ENCODE measurements around the gene TRMT10C.

The TRMT10C gene

DNA sequence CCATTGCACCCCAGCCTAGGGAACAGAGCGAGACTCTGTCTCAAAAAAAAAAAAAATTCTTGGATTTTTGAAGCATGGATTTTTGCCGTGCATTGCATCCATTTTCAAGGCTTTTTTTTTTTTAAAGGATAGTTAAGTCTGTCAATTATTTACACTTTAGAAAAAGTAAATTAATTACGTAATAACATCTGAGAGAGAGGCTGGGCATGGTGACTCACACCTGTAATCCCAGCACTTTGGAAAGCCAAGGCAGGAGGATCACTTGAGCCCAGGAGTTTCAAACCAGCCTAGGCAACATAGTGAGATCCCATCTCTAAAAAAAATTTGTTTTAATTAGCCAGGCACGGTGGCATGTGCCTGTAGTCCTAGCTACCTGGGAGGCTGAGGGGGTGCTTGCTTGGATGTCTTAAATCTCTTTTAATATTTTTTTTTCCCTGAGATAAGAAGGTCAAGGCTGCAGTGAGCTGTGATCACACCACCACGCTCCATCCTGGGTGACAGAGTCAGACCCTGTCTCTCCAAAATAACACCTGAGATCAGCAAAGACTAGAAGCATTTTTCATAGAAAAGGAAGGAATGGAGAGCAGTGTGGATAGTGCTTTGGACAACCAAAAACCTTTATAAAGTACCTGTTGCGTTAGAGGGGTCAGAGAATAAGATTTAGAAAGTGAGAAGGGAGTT lies 41.8 kb upstream of the TRMT10C start:
- peak; percentile 66 for DNase-seq (ENCODE audit: low read depth)
- TF ChIP-seq CTCF (IDR thresholded peaks at IDR 0.05; ENCODE audit: insufficient read depth, low read depth, low read length, missing control alignments): no peak
- H3K4me3 ChIP-seq (ENCODE audit: low read length): no peak overlapping the region

- no peak for TF ChIP-seq CTCF (IDR thresholded peaks at IDR 0.05; ENCODE audit: insufficient read depth, low read depth, low read length, missing control alignments)
- H3K4me3 ChIP-seq (ENCODE audit: low read length): no peak overlapping the region
- DNase-seq (ENCODE audit: low read depth): peak; percentile 59
These were observed 40.4 kb upstream of the TRMT10C start for GRCh38 chr3:101521211-101521701.

DNA sequence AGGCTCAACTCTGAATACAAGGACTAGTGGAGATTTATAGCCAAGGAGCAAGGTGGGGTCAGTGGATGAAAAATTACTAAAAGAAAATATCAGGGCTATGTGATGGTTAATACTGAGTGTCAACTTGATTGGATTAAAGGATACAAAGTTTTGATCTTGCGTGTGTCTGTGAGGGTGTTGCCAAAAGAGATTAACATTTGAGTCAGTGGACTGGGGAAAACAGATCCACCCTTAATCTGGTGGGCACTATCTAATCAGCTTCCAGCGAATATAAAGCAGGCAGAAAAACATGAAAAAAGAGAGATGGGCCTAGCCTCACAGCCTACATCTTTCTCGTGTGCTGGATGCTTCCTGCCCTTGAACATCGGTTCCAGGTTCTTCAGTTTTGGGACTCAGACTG lies 34.2 kb upstream of the TRMT10C start:
- H3K4me3 ChIP-seq (ENCODE audit: low read length): no peak overlapping the region
- no peak for TF ChIP-seq CTCF (IDR thresholded peaks at IDR 0.05; ENCODE audit: insufficient read depth, low read depth, low read length, missing control alignments)
- no peak for DNase-seq (ENCODE audit: low read depth)

- no peak for TF ChIP-seq CTCF (IDR thresholded peaks at IDR 0.05; ENCODE audit: insufficient read depth, low read depth, low read length, missing control alignments)
- DNase-seq (ENCODE audit: low read depth): no peak
- no peak overlapping the region for H3K4me3 ChIP-seq (ENCODE audit: low read length)
These were observed 33.8 kb upstream of the TRMT10C start for GRCh38 chr3:101527906-101528305.

DNA sequence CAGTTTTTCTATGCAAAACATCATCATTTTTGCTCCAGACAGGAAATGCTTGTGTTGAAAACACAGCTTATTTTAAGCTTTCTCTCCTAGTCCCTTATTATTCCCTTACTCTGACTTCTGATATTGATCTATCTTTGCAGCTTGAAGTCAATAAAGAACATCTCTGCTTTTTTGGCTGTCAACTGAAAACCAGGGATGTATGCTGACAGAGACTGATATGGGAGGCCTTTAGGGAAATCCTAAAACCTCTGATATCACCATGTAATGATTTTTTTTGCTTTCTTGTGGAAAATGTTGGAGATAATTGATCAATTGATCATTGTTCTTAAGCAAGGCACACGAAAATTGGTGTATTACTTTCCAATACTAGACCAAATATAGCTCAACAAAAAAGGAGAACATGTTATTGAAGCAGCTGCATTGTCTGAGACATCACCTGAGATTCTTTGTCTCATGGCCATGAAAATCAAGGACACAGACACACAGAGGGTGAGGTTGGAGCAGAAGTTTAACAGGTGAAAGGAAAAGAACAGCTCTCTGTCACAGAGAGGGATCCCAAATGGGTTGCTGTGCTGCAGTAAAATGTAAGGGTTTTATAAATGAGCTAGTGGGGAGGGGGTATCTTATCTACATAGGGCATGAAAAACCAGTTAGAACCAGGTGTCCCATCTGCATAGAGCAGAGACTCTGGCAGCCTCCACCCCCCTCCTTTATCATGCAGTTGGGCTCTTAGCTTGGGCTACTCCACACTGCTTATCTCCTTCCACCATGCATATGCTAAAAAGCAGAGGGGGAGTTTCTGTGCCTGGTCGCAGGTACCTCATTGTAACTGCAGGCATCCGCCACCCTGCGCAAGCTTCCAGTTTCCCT lies 31.6 kb upstream of the TRMT10C start:
- TF ChIP-seq CTCF (IDR thresholded peaks at IDR 0.05; ENCODE audit: insufficient read depth, low read depth, low read length, missing control alignments): no peak
- H3K4me3 ChIP-seq (ENCODE audit: low read length): no peak overlapping the region
- no peak for DNase-seq (ENCODE audit: low read depth)

DNA sequence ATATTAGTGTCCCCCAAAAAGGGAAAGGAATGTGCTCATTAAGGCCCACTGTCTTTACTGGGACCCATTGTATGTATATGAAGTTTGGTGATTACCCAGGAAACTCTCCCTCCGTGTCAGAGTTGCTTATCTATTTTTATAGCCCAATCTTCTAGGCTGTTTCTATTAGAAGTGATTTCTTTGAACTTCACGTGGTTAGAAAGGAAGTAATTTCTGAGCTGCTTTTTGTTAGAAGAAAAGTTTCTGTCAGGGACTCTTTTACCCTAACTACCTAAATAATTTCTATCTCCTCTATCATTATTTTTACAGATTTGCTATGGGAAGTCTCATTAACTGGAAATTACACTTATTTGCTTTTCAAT lies 31.0 kb upstream of the TRMT10C start:
- TF ChIP-seq CTCF (IDR thresholded peaks at IDR 0.05; ENCODE audit: insufficient read depth, low read depth, low read length, missing control alignments): no peak
- no peak for DNase-seq (ENCODE audit: low read depth)
- no peak overlapping the region for H3K4me3 ChIP-seq (ENCODE audit: low read length)
